ENCODE measurements around the gene UBAC1. TPM values are rescaled to one million over a fixed set of nuclear protein-coding genes. Genes with fewer than 3 reads are reported as not detected.

UBAC1 gene
- polyA plus RNA-seq, 1 of the 3 experiments (the other 2 are of a cell fraction) = 67.7 TPM

GRCh38 chr9:135903786-135904520 lies 57.2 kb downstream of the UBAC1 start (continued):
- no peak for TF ChIP-seq SIN3A (IDR thresholded peaks at IDR 0.05; ENCODE audit: borderline replicate concordance, low read depth, low read length)

- H3K9me2 ChIP-seq = no peaks in the 10 kb centered on the region
- no peaks in the 10 kb centered on the region for H3K27me3 ChIP-seq (ENCODE audit: insufficient read depth)
- H3K36me3 ChIP-seq (replicated peaks in 1 of 2; ENCODE audit: control insufficient read depth in 1 of 2, insufficient read depth in 2 of 2, low read length in 1 of 2) = peaks cover 0 to 3% of the 10 kb centered on the region in 2 experiments
- peaks cover 13 to 15% of the 10 kb centered on the region in 2 experiments; a peak in 3 of 4 replicates for H3K4me1 ChIP-seq (ENCODE audit: control insufficient read depth in 1 of 2, insufficient read depth in 2 of 2, low read depth in 1 of 2, low read length in 1 of 2)
- DNase-seq = no peak
- no peak overlapping the region for H3K9ac ChIP-seq
- peaks cover 90% of the 10 kb centered on the region for H3K79me2 ChIP-seq (ENCODE audit: insufficient read depth)
- H4K20me1 ChIP-seq (ENCODE audit: insufficient read depth) = peaks cover 77% of the 10 kb centered on the region
- POLR2A ChIA-PET = no interaction called here
- no peak overlapping the region for H3K4me3 ChIP-seq (ENCODE audit: low read depth in 2 of 2, low read length in 1 of 2)
- H3K9me3 ChIP-seq = no peaks in the 10 kb centered on the region
- WGBS (ENCODE audit: low lambda C conversion rate) = 86% methylated on average over 3 of the region's 3 CpGs
- H3K27ac ChIP-seq (ENCODE audit: low read depth in 2 of 2, low read length in 1 of 2) = no peak overlapping the region
- no peak overlapping the region for H3K4me2 ChIP-seq
- TF ChIP-seq MEF2A (IDR thresholded peaks at IDR 0.05; ENCODE audit: borderline replicate concordance, low read depth) (no peak), TAF1 (IDR thresholded peaks at IDR 0.05; ENCODE audit: borderline replicate concordance, low read depth, low read length) (no peak), POLR2AphosphoS5 (IDR thresholded peaks at IDR 0.05; ENCODE audit: low read depth, low read length) (no peak), USF2 (IDR thresholded peaks at IDR 0.05; ENCODE audit: borderline replicate concordance, low read depth, low read length) (no peak), CHD2 (IDR thresholded peaks at IDR 0.05; ENCODE audit: low read length, partially characterized antibody) (no peak), MXI1 (IDR thresholded peaks at IDR 0.05; ENCODE audit: low read depth, low read length) (no peak), GATA2 (CRISPR knock-in tag; IDR thresholded peaks at IDR 0.05) (no peak), FOXM1 (IDR thresholded peaks at IDR 0.05; ENCODE audit: low read depth) (no peak), MAX (IDR thresholded peaks at IDR 0.05; ENCODE audit: low read depth) (no peak), REST (IDR thresholded peaks at IDR 0.05; ENCODE audit: low read depth, low read length) (no peak), TEAD4 (IDR thresholded peaks at IDR 0.05; ENCODE audit: borderline replicate concordance, insufficient read depth) (no peak), JUND (IDR thresholded peaks at IDR 0.05) (no peak)
- peaks cover 11% of the 10 kb centered on the region for H3F3A ChIP-seq (replicated peaks; ENCODE audit: insufficient read depth)
- no peak overlapping the region for H2AFZ ChIP-seq (ENCODE audit: low read depth)
- CTCF ChIA-PET = interaction anchor here (1.0 kb wide), 1 partner anchor 39 kb away, joined by 3 read pairs; no protein-coding TSS in a partner anchor
Observed at GRCh38 chr9:135903358-135903656, 57.9 kb downstream of the UBAC1 start.

Measured in SK-N-SH (cell line).